GM13976 (cell line): Measurements from ENCODE around the gene CANT1.
"Not testable (repeated sequence)": the region's sequence is repeated elsewhere in the genome, so short reads cannot be mapped to it uniquely, and the experiment has no call there.

Experiments used
- DNase-seq: peaks from one replicate; pipeline ENCODE4 v3.0.0; 2012; ENCODE audit warnings: low spot score
- CTCF ChIP-seq: IDR thresholded peaks from 2 replicates; pipeline ENCODE4 v1.5.1; 2012; ENCODE audit warnings: borderline replicate concordance, mild to moderate bottlenecking; ENCODE audit not compliant: insufficient read depth; ENCODE audit errors: extremely low read depth, missing control alignments, control extremely low read depth
- in situ Hi-C: fragments of 300-500 bp; cut with MboI; formaldehyde crosslinking; loops from one replicate; pipeline ENCODE4 v1.12.0; 2022; ENCODE audit warnings: low sequenced_read_pairs, mixed read lengths, inconsistent platforms; ENCODE audit not compliant: unreplicated experiment

Gene CANT1

GRCh38 chr17:79033741-79034501, 24.4 kb upstream of the CANT1 start:
- DNase-seq = no peak
- TF ChIP-seq CTCF = no peak
- in situ Hi-C loops = no loop called here

- DNase-seq = no peak
- in situ Hi-C loops = no loop called here
- no peak for TF ChIP-seq CTCF
These were observed 23.6 kb upstream of the CANT1 start for GRCh38 chr17:79033046-79033616.

- in situ Hi-C loops = no loop called here
- DNase-seq = no peak
- TF ChIP-seq CTCF = no peak
These were observed 22.7 kb upstream of the CANT1 start for GRCh38 chr17:79031996-79032875.

- DNase-seq, in situ Hi-C loops: not testable (repeated sequence)
These were observed 21.1 kb upstream of the CANT1 start for GRCh38 chr17:79030636-79031035.

- peak; percentile 11 for DNase-seq
- TF ChIP-seq CTCF = no peak
- in situ Hi-C loops = no loop called here
These were observed 19.9 kb upstream of the CANT1 start for GRCh38 chr17:79029327-79030009.

- TF ChIP-seq CTCF = peak; percentile 19
- peak; percentile 9 for DNase-seq
- in situ Hi-C loops = no loop called here
These were observed 19.1 kb upstream of the CANT1 start for GRCh38 chr17:79028496-79029326.
